DND-41 (cell line): ENCODE measurements around the gene RCC2.

Experiments used
- ATAC-seq: fragments of 200-7000 bp; cut with Tn5 transposase; 3 replicates; pipeline ENCODE4 v1.9.1; 2021; ENCODE audit warnings: low read depth; ENCODE audit not compliant: insufficient read depth
- DNase-seq: peaks from one replicate; pipeline ENCODE4 v3.0.0-alpha.2; 2020
- H2AFZ ChIP-seq: 2 replicates; pipeline ENCODE4 v1.6.0; 2012; ENCODE audit warnings: low read depth, low read length
- H3K27ac ChIP-seq: 2 replicates; pipeline ENCODE4 v1.5.1; 2012; ENCODE audit warnings: low read length, inconsistent platforms
- H3K27me3 ChIP-seq: fragments of 200-600 bp; sonication (generic); 2 replicates; pipeline ENCODE4 v1.6.0; 2012; ENCODE audit warnings: low read length, mild to moderate bottlenecking, inconsistent platforms; ENCODE audit not compliant: insufficient read depth, poor library complexity
- H3K36me3 ChIP-seq: 2 replicates; pipeline ENCODE4 v1.5.1; 2012; ENCODE audit warnings: low read length, inconsistent platforms; ENCODE audit not compliant: insufficient read depth
- H3K4me1 ChIP-seq: 2 replicates; pipeline ENCODE4 v1.5.1; 2012; ENCODE audit warnings: mild to moderate bottlenecking, low read length; ENCODE audit not compliant: insufficient read depth
- H3K4me2 ChIP-seq: 2 replicates; pipeline ENCODE4 v1.6.0; 2012; ENCODE audit warnings: mild to moderate bottlenecking, moderate library complexity, low read length, inconsistent platforms; ENCODE audit not compliant: insufficient read depth
- H3K4me3 ChIP-seq, 2 experiments: fragments of 200-600 bp in 1 of 2; shearing (Covaris generic) in 1 of 2; 2 replicates each; pipeline ENCODE4 v1.5.1; 2012 to 2016; ENCODE audit warnings: inconsistent platforms in 2 of 2, low read length in 2 of 2, mild to moderate bottlenecking in 2 of 2, low read depth in 1 of 2, moderate library complexity in 1 of 2
- H3K79me2 ChIP-seq: 2 replicates; pipeline ENCODE4 v1.6.0; 2012; ENCODE audit warnings: low read length, inconsistent platforms; ENCODE audit not compliant: insufficient read depth
- H3K9ac ChIP-seq: 2 replicates; pipeline ENCODE4 v1.6.0; 2012; ENCODE audit warnings: low read depth, mild to moderate bottlenecking, inconsistent platforms, low read length, moderate library complexity
- H3K9me3 ChIP-seq: 2 replicates; pipeline ENCODE4 v1.5.1; 2012; ENCODE audit warnings: low read length, moderate library complexity, mild to moderate bottlenecking, inconsistent platforms; ENCODE audit not compliant: insufficient read depth, severe bottlenecking
- H4K20me1 ChIP-seq: 2 replicates; pipeline ENCODE4 v1.6.0; 2012; ENCODE audit warnings: low read length; ENCODE audit not compliant: insufficient read depth
- CTCF ChIP-seq: IDR thresholded peaks from 2 replicates; pipeline ENCODE4 v1.5.1; 2012; ENCODE audit warnings: borderline replicate concordance, low read length, moderate library complexity, mild to moderate bottlenecking; ENCODE audit not compliant: poor library complexity, severe bottlenecking; ENCODE audit errors: extremely low read depth
- EZH2 ChIP-seq: IDR thresholded peaks from 3 replicates; pipeline ENCODE4 v1.6.1; 2012; ENCODE audit warnings: borderline replicate concordance, low read depth, mild to moderate bottlenecking, moderate library complexity, low read length, inconsistent platforms; ENCODE audit not compliant: severe bottlenecking

Gene RCC2

GRCh38 chr1:17369466-17369865 lies 70.0 kb downstream of the RCC2 start:
- TF ChIP-seq EZH2, result no peak
- TF ChIP-seq CTCF, result no peak
- Histone ChIP-seq H3K9me3 (no peaks in the 10 kb centered on the region), H3K27me3 (peaks cover 11% of the 10 kb centered on the region), H3K27ac (no peak overlapping the region), H4K20me1 (peaks cover 3% of the 10 kb centered on the region; the same call in 1 of the 2 replicates), H2AFZ (no peak overlapping the region), H3K4me1 (no peaks in the 10 kb centered on the region), H3K4me3 (no peak overlapping the region), H3K4me2 (no peak overlapping the region), H3K36me3 (no peaks in the 10 kb centered on the region), H3K79me2 (no peaks in the 10 kb centered on the region), H3K9ac (no peak overlapping the region)
- DNase-seq (no peak), ATAC-seq (no peak)

GRCh38 chr1:17365293-17365692 lies 74.2 kb downstream of the RCC2 start:
- Histone ChIP-seq H3K4me1 (no peaks in the 10 kb centered on the region), H3K36me3 (no peaks in the 10 kb centered on the region), H2AFZ (no peak overlapping the region), H3K9me3 (no peaks in the 10 kb centered on the region), H3K27ac (no peak overlapping the region), H3K79me2 (no peaks in the 10 kb centered on the region), H3K4me2 (no peak overlapping the region), H3K4me3 (no peak overlapping the region), H3K9ac (no peak overlapping the region), H3K27me3 (peaks cover 9% of the 10 kb centered on the region), H4K20me1 (no peaks in the 10 kb centered on the region)
- ATAC-seq, result no peak
- DNase-seq, result no peak
- TF ChIP-seq EZH2, result no peak
- no peak for TF ChIP-seq CTCF

- ATAC-seq (no peak), DNase-seq (no peak)
- Histone ChIP-seq H3K9ac (no peak overlapping the region), H3K27me3 (no peaks in the 10 kb centered on the region), H3K4me1 (no peaks in the 10 kb centered on the region), H3K4me2 (no peak overlapping the region), H4K20me1 (no peaks in the 10 kb centered on the region), H3K27ac (no peak overlapping the region), H3K79me2 (no peaks in the 10 kb centered on the region), H2AFZ (no peak overlapping the region), H3K4me3 (no peak overlapping the region), H3K36me3 (no peaks in the 10 kb centered on the region), H3K9me3 (no peaks in the 10 kb centered on the region)
- no peak for TF ChIP-seq EZH2
- TF ChIP-seq CTCF, result no peak
Observed at GRCh38 chr1:17363771-17364170, 75.7 kb downstream of the RCC2 start.

GRCh38 chr1:17363351-17363750 lies 76.1 kb downstream of the RCC2 start:
- Histone ChIP-seq H3K79me2 (no peaks in the 10 kb centered on the region), H3K4me2 (no peak overlapping the region), H3K27ac (no peak overlapping the region), H3K9me3 (no peaks in the 10 kb centered on the region), H3K27me3 (no peaks in the 10 kb centered on the region), H3K4me3 (no peak overlapping the region), H3K4me1 (no peaks in the 10 kb centered on the region), H2AFZ (no peak overlapping the region), H3K36me3 (no peaks in the 10 kb centered on the region), H3K9ac (no peak overlapping the region), H4K20me1 (no peaks in the 10 kb centered on the region)
- TF ChIP-seq EZH2 (no peak), CTCF (no peak)
- no peak for ATAC-seq
- DNase-seq, result no peak
